Endothelial cell of umbilical vein (primary cell): ENCODE data around the gene HIP1. TPM values are rescaled to one million over a fixed set of nuclear protein-coding genes. Genes with fewer than 3 reads are reported as not detected.

Experiments used
- BruUV-seq: library from RNA; stranded (reverse); fragments of 400-500 nt; replicated peaks from 2 replicates; lab custom pipeline; 2021; lab: Mats Ljungman, UMichigan
- CTCF ChIA-PET: fragments of 300-600, 350-600 bp; sonication (Branson Sonifier 250); formaldehyde crosslinking; loops from one replicate; lab custom pipeline; 2021; ENCODE audit warnings: antibody characterized with exemption, inconsistent platforms; lab: Charles Lee
- POLR2A ChIA-PET: fragments of 300-600, 350-600 bp; sonication (Branson Sonifier 250); formaldehyde crosslinking; loops from one replicate; lab custom pipeline; 2021; ENCODE audit warnings: antibody characterized with exemption, inconsistent platforms; lab: Charles Lee
- DNase-seq: peaks from one replicate; pipeline ENCODE4 v3.0.0-alpha.2; 2011; ENCODE audit warnings: low read depth, low spot score
- FAIRE-seq: peaks from 2 replicates; lab custom pipeline; 2011; peaks lifted over from hg19 to GRCh38; lab: Jason Lieb, UNC
- H2AFZ ChIP-seq: 2 replicates; pipeline ENCODE4 v1.6.0; 2012; ENCODE audit warnings: low read depth, low read length, control low read depth, inconsistent platforms
- H3K27ac ChIP-seq: 2 replicates; pipeline ENCODE4 v1.5.1; 2011; ENCODE audit warnings: low read depth, mild to moderate bottlenecking, control low read depth, low read length, moderate library complexity; ENCODE audit not compliant: insufficient read depth
- H3K27me3 ChIP-seq, 2 experiments: 2 replicates each; pipeline versions ENCODE4 v1.6.0 to v1.6.1; 2011; ENCODE audit warnings: low read length in 2 of 2, mixed read lengths in 1 of 2; ENCODE audit not compliant: control insufficient read depth in 2 of 2, insufficient read depth in 2 of 2
- H3K36me3 ChIP-seq, 2 experiments: 2 replicates in 1 of 2; 3 replicates in 1 of 2; pipeline ENCODE4 v1.5.1; 2011; ENCODE audit warnings: low read length in 2 of 2, mild to moderate bottlenecking in 1 of 2, moderate library complexity in 1 of 2; ENCODE audit not compliant: control insufficient read depth in 2 of 2, insufficient read depth in 2 of 2; ENCODE audit errors: extremely low read depth in 1 of 2
- H3K4me1 ChIP-seq: 3 replicates; pipeline ENCODE4 v1.5.1; 2011; ENCODE audit warnings: mild to moderate bottlenecking, low read length; ENCODE audit not compliant: control insufficient read depth, insufficient read depth; ENCODE audit errors: extremely low read depth
- H3K4me2 ChIP-seq: 2 replicates; pipeline ENCODE4 v1.6.1; 2011; ENCODE audit warnings: low read length, control low read depth, mixed read lengths; ENCODE audit not compliant: insufficient read depth
- H3K4me3 ChIP-seq, 3 experiments: fragments of 200-600 bp in 1 of 3; sonication (generic), shearing (Covaris generic) in 1 of 3; replicated peaks in 1 of 3; 2 replicates each; pipeline ENCODE4 v1.5.1; 2011 to 2016; ENCODE audit warnings: control low read depth in 3 of 3, low read length in 3 of 3, mild to moderate bottlenecking in 2 of 3, inconsistent platforms in 1 of 3, low read depth in 1 of 3, moderate library complexity in 1 of 3; ENCODE audit not compliant: insufficient read depth in 1 of 3
- H3K79me2 ChIP-seq: 2 replicates; pipeline ENCODE4 v1.6.0; 2012; ENCODE audit warnings: low read length, inconsistent platforms; ENCODE audit not compliant: control insufficient read depth, insufficient read depth
- H3K9ac ChIP-seq: replicated peaks from 2 replicates; pipeline ENCODE3; 2011; ENCODE audit warnings: low read length, control low read depth; ENCODE audit not compliant: insufficient read depth; ENCODE audit errors: extremely low read depth
- H3K9me1 ChIP-seq: replicated peaks from 3 replicates; pipeline ENCODE4 v1.6.0; 2011; ENCODE audit warnings: mild to moderate bottlenecking, low read length; ENCODE audit not compliant: control insufficient read depth, insufficient read depth; ENCODE audit errors: extremely low read depth
- H3K9me3 ChIP-seq: replicated peaks from 2 replicates; pipeline ENCODE4 v1.5.1; 2012; ENCODE audit warnings: low read length, inconsistent platforms; ENCODE audit not compliant: control insufficient read depth, insufficient read depth
- H4K20me1 ChIP-seq: replicated peaks from 2 replicates; pipeline ENCODE3; 2011; ENCODE audit warnings: mild to moderate bottlenecking, low read length; ENCODE audit not compliant: control insufficient read depth, insufficient read depth; ENCODE audit errors: extremely low read depth
- CTCF ChIP-seq, 2 donors: IDR thresholded peaks; 1 replicate in 1 of 2; 2 replicates in 1 of 2; pipeline ENCODE4 v1.5.1; 2011; ENCODE audit warnings: low read length in 2 of 2, mild to moderate bottlenecking in 2 of 2, moderate library complexity in 2 of 2, control low read depth in 1 of 2, inconsistent platforms in 1 of 2, low read depth in 1 of 2; ENCODE audit not compliant: insufficient read depth in 1 of 2; ENCODE audit errors: extremely low read depth in 1 of 2
- EZH2 ChIP-seq: IDR thresholded peaks from 2 replicates; pipeline ENCODE4 v1.6.1; 2012; ENCODE audit warnings: borderline replicate concordance, low read depth, mild to moderate bottlenecking, moderate library complexity, low read length, inconsistent platforms; ENCODE audit not compliant: severe bottlenecking
- FOS ChIP-seq: IDR thresholded peaks from 2 replicates; pipeline ENCODE4 v1.6.1; 2011; ENCODE audit warnings: mild to moderate bottlenecking, low read length, moderate library complexity, borderline replicate concordance; ENCODE audit not compliant: insufficient read depth
- GATA2 ChIP-seq: IDR thresholded peaks from 2 replicates; pipeline ENCODE4 v1.7.0; 2011; ENCODE audit warnings: low read depth, mild to moderate bottlenecking, moderate library complexity, mixed read lengths, low read length; ENCODE audit not compliant: insufficient read length, insufficient read depth
- JUN ChIP-seq: IDR thresholded peaks from 2 replicates; pipeline ENCODE4 v1.6.1; 2011; ENCODE audit warnings: borderline replicate concordance, low read depth; ENCODE audit not compliant: insufficient read length, insufficient read depth
- MAX ChIP-seq: IDR thresholded peaks from 2 replicates; pipeline ENCODE4 v1.6.1; 2011; ENCODE audit not compliant: insufficient read depth, insufficient read length
- MYC ChIP-seq: IDR thresholded peaks from one replicate; pipeline ENCODE4 v1.6.1; 2011; ENCODE audit warnings: mild to moderate bottlenecking, low read depth, low read length
- POLR2A ChIP-seq: IDR thresholded peaks from 2 replicates; pipeline ENCODE4 v1.6.1; 2012; ENCODE audit warnings: low read depth, mild to moderate bottlenecking, control low read depth, low read length
- POLR2AphosphoS5 ChIP-seq: IDR thresholded peaks from 2 replicates; pipeline ENCODE4 v1.6.1; 2012; ENCODE audit warnings: low read depth, mild to moderate bottlenecking, control low read depth, low read length, moderate library complexity; ENCODE audit not compliant: insufficient read depth
- dilution Hi-C: fragments of 300-500 bp; cut with MboI; formaldehyde crosslinking; loops from one replicate; pipeline ENCODE4 v1.15.0; 2019; ENCODE audit warnings: low sequenced_read_pairs; ENCODE audit not compliant: extremely low pct_ligation_motif_present
- intact Hi-C: fragments of 100-400 bp; cut with micrococcal nuclease; formaldehyde crosslinking; loops from one replicate; pipeline ENCODE4 v1.10.0; 2022
- polyA plus RNA-seq, 4 experiments: library from polyadenylated mRNA; depleted of rRNA in 3 of 4; stranded (reverse) in 3 of 4; unstranded in 1 of 4; fragments of >200 nt; gene quantifications; 2 replicates each; pipeline versions ENCODE4 v1.2.1 to v1.2.3, GENCODE V29; 2011 to 2012; ENCODE audit warnings: missing spikeins in 1 of 4
- total RNA-seq: library from RNA; stranded (reverse); gene quantifications from 2 replicates; pipeline ENCODE4 v1.2.3, GENCODE V29; 2021

HIP1 gene
- total and polyA plus RNA-seq, 2 donors (not counting 3 experiments of a cell fraction or from before 2014, with no cell fraction given), result 23.7 to 47.6 TPM

GRCh38 chr7:75563171-75563570 is 175.6 kb downstream of the HIP1 start:
- no peaks in the 10 kb centered on the region for H4K20me1 ChIP-seq
- H2AFZ ChIP-seq, result no peak overlapping the region
- dilution Hi-C loops, result no loop called here
- TF ChIP-seq CTCF (IDR thresholded peaks at IDR 0.05; ENCODE audit: extremely low read depth in 1 of 2, insufficient read depth in 1 of 2, low read depth in 1 of 2, low read length in 2 of 2) (no peak), GATA2 (no peak)
- no peaks in the 10 kb centered on the region for H3K9me1 ChIP-seq
- intact Hi-C loops, result no loop called here
- no peak overlapping the region for H3K27ac ChIP-seq
- BruUV-seq, result no TSS peak
- no peaks in the 10 kb centered on the region for H3K9me3 ChIP-seq
- no peak overlapping the region for H3K4me2 ChIP-seq
- ChIA-PET POLR2A (no interaction called here), CTCF (interaction anchor here (0.5 kb wide), 1 partner anchor 300 kb away, joined by 4 read pairs; no protein-coding TSS in a partner anchor)
- no peaks in the 10 kb centered on the region for H3K79me2 ChIP-seq
- H3K4me1 ChIP-seq, result peaks cover 20% of the 10 kb centered on the region
- DNase-seq, result no peak
- no peak for FAIRE-seq
- peaks cover 5 to 24% of the 10 kb centered on the region in 2 experiments for H3K36me3 ChIP-seq
- no peaks in the 10 kb centered on the region for H3K27me3 ChIP-seq
- H3K9ac ChIP-seq, result no peak overlapping the region
- H3K4me3 ChIP-seq, result no peak overlapping the region

DNA sequence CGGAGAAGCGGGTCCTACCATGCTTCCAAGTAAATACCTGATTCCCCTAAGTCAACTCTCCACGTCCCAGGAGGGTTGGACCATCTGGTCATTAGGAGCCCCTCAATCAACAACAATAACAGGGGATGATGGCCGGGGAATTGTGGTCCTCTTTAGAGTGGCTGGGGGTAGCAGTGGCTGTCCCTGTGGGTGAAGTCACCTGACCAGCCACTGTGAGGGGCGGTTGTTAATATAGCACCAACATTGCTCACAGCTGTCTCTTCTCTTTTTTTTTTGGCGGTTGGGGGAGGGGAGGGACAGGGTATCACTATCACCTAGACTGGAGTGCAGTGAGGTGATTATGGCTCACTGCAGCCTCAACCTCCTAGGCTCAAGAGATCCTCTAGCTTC is 178.8 kb downstream of the HIP1 start:
- ChIA-PET CTCF (no interaction called here), POLR2A (no interaction called here)
- TF ChIP-seq EZH2 (no peak), JUN (no peak), GATA2 (no peak), CTCF (IDR thresholded peaks at IDR 0.05; ENCODE audit: extremely low read depth in 1 of 2, insufficient read depth in 1 of 2, low read depth in 1 of 2, low read length in 2 of 2) (no peak), POLR2AphosphoS5 (no peak), FOS (no peak), MYC (no peak), POLR2A (no peak), MAX (no peak)
- no peak overlapping the region for H3K27ac ChIP-seq
- no peaks in the 10 kb centered on the region for H3K9me1 ChIP-seq
- H2AFZ ChIP-seq, result no peak overlapping the region
- H3K9me3 ChIP-seq, result no peaks in the 10 kb centered on the region
- H3K36me3 ChIP-seq, result peaks cover 6 to 35% of the 10 kb centered on the region in 2 experiments
- no peak for DNase-seq
- no peaks in the 10 kb centered on the region for H3K79me2 ChIP-seq
- H4K20me1 ChIP-seq, result no peaks in the 10 kb centered on the region
- FAIRE-seq, result no peak
- dilution Hi-C loops (no loop called here), intact Hi-C loops (no loop called here)
- no peak overlapping the region for H3K4me2 ChIP-seq
- peaks cover 6% of the 10 kb centered on the region for H3K4me1 ChIP-seq
- no peak overlapping the region for H3K4me3 ChIP-seq
- no peaks in the 10 kb centered on the region for H3K27me3 ChIP-seq
- BruUV-seq, result no TSS peak
- no peak overlapping the region for H3K9ac ChIP-seq
